HuH-7 (cell line): ENCODE results near the gene SLC7A6OS.
A peak's percentile ranks its signal among the peaks of the same experiment; 100 is the strongest.

Experiments used
- DNase-seq: peaks from one replicate; pipeline ENCODE4 v3.0.0; 2011; ENCODE audit warnings: low spot score

SLC7A6OS gene

DNA sequence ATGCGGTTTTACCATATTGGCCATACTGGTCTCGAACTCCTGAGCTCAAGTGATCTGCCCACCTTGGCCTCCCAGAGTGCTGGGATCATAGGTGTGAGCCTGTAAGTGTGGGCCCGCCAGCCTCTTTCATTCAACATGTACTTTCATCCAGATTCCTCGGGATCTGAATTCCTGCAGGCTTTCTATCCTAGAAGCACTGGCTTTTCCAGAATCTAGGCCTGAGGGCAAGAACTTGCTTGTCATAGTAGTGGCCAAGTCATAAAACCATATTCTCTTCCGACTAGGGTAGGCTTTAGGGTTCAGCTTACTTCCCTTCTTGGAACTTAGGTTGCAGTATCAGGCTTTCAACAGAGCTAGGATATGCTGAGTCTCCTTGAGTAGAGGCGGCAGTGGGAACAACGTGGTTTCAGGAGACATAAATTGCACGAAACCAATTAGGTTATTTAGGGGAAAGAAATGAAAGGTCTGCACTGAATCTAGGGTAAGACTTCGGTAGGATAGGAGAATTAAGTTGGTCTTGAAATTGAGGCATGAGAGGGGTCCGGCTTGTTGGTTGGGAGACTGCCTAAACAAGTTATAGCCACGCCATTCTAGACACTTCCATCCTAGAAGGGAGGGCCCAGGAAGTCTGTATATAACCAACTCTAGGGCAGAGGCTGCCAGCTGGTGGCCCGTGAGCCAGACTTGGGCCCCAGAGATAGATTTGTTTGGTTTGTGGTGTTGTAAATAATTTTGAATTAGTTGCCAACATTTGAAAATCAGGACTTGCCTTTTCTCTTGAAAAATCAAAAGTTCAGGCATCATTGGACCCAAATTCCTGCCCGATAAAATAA, 30.8 kb downstream of the SLC7A6OS start:
- no peak for DNase-seq

GRCh38 chr16:68276223-68276622, 34.5 kb downstream of the SLC7A6OS start:
- no peak for DNase-seq

GRCh38 chr16:68275611-68276191, 35.0 kb downstream of the SLC7A6OS start:
- no peak for DNase-seq

DNA sequence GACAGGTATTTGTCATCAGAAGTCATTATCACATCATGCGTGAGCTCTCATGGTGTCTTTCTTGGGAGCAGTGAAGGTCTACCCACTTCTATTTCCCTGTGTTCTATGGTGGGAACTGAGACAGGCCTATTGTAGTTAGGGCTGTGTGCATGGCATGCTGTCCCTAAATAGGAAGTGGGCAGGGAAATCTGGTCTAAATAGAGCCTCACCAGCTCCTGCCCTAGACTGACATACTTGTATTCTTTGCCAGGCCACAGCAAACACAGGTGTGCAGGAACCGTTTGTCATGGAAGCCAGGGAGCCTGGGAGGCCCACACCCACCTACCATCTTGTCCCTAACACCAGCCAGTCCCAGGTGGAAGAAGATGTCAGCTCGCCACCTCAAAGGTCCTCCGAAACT, 36.3 kb downstream of the SLC7A6OS start:
- DNase-seq: no peak

DNA sequence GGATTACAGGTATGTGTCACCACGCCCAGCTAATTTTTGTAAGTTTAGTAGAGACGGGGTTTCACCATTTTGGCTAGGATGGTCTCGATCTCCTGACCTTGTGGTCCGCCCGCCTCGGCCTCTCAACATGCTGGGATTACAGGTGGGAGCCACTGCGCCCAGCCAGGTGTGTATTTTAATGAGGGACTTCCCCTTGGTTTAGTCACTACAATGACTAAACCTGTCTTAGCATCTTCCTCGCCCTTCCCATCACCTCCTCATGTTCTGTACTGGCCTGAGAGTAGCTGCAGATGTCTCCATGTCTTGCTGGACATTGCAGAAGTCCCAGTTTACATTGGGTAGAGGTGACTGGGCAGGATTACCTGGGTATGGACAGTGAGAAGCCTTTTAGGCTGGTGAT, 36.9 kb downstream of the SLC7A6OS start:
- no peak for DNase-seq

DNA sequence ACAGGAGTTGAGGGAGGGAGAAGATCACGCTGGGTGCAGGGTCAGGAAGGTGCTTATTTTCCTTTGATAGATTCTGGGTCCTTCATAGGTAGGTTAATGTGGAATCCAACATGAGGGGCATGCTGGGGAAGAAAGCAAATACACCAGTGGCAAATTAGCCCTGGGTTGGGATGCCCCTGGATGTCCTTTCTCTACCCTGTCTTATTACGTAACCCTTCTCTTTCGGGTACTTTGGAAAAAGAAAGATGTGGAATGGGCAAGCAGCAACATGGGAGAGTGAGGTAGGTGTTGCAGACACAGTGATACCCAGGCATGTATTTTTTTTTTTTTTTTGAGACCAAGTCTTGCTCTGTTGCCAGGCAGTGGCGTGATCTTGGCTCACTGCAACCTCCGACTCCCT, 37.3 kb downstream of the SLC7A6OS start:
- no peak for DNase-seq

- DNase-seq: no peak
Observed at GRCh38 chr16:68272507-68273209, 38.1 kb downstream of the SLC7A6OS start.

DNA sequence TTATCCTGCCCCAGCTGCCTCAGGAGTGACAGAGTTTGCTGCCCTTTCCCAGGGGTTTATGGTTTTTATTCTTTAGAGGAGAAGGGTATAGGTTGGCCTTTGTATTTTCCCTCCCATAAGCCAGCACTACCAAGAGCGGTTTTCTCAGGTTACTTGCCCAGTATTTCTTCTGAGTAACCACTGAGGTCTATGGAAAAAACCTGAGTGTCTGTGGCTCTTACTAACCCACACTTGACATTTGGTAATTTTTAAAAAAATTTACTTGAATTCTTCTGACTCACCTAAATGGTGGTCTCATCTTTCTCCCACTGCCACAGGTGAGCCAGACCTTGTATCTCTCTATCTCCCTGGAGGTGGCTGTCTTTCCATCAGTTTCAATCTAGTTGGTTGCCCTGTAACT, 40.4 kb downstream of the SLC7A6OS start:
- DNase-seq: no peak

GRCh38 chr16:68269793-68270192, 41.0 kb downstream of the SLC7A6OS start:
- no peak for DNase-seq

DNA sequence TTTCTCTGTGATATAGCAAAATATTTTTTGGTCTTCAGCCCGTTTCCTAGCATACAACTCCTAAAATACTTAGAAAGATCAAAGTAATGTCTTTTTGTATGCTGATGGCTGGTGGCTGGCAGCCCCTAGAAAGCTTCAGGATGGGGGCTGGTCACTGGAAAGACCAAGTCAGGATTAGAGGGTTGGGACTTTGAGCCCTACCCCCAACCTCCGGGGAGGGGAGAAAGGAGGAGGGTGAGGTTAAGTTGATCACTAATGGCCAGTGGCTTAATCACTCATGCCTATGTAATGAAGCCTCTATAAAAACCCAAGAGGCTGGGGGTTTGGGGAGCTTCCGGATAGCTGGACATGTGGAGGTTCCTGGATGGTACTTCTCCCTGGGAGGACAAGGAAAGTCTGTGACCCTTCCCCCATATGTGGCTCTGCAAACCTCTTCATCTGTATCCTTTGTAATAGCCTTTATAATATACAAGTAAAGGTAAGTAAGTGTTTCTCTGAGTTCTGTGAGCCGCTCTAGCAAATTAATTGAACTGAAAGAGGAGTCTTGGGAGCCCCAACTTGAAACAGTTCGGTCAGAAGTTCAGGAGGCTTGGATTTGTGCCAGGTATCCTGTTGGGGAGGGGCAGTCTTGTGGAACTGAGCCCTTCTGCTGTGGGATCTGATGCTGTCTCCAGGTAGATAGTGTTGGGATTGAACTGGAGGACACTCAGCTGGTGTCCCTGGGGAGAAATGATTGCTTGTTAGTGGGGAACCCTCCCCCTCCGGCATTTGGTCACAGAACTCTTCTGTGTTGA, 42.9 kb downstream of the SLC7A6OS start:
- no peak for DNase-seq

- DNase-seq: peak; percentile 65
Observed at GRCh38 chr16:68265078-68265920, 45.4 kb downstream of the SLC7A6OS start.

- peak; percentile 89 for DNase-seq
Observed at GRCh38 chr16:68264128-68265077, 46.3 kb downstream of the SLC7A6OS start, which contains the start of gene SLC7A6. TSS of gene SLC7A6 (plus strand) at chr16:68264526. CDS start at chr16:68274727, 10,201 bp downstream.

DNA sequence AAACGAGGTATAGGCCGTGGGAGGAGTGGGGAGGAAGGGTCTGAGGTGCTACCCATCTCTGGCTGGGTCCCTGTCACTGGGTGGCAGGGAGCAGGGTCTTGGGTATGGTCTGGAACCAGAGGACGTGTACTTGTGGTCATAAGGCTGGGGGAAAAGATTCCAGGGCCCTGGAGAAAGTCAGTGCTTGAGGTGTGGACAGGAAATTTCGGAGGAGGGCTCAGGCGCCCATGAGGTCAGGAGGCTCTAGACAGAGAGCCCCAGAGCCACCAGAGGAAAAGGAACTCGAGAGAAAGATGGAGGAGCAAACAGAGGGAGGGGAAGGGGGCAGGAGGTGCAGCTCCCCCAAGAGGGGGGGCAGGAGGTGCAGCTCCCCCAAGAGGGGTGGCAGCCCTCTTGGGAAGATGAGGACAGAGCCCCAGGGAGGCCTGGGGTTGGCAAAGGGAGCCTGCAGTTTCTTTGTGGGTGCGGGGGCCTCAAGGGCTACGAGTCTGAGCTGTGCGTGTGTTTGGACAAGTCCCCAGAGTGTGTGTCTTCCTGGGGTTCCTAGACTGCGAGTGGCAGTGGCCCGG, 47.1 kb downstream of the SLC7A6OS start:
- DNase-seq: no peak

GRCh38 chr16:68259007-68259825, 51.5 kb downstream of the SLC7A6OS start:
- DNase-seq: no peak

- DNase-seq: peak; percentile 79
Observed at GRCh38 chr16:68257906-68258800, 52.6 kb downstream of the SLC7A6OS start.

GRCh38 chr16:68257251-68257905, 53.4 kb downstream of the SLC7A6OS start:
- no peak for DNase-seq

GRCh38 chr16:68255712-68256111, 55.0 kb downstream of the SLC7A6OS start:
- DNase-seq: no peak
